Sigmoid colon (tissue), 7 donors: Measurements from ENCODE around the gene ANKDD1B. TPM values are rescaled to one million over a fixed set of nuclear protein-coding genes. Genes with fewer than 3 reads are reported as not detected.
"Not testable (repeated sequence)": the region's sequence is repeated elsewhere in the genome, so short reads cannot be mapped to it uniquely, and the experiment has no call there.

Experiments used
- DNase-seq: peaks from one replicate; pipeline ENCODE4 v3.0.0-alpha.2; 2019
- H3K27ac ChIP-seq, 4 donors: fragments of 200-600 bp; sonication (generic); one replicate each; pipeline ENCODE4 v1.5.1; 2016 to 2019; ENCODE audit warnings: mild to moderate bottlenecking in 1 of 4
- H3K27me3 ChIP-seq, 3 donors: fragments of 200-600 bp; sonication (generic); one replicate each; pipeline ENCODE4 v1.5.1; 2019; ENCODE audit warnings: mild to moderate bottlenecking in 1 of 3
- H3K36me3 ChIP-seq, 4 donors: fragments of 200-600 bp; sonication (generic); one replicate each; pipeline ENCODE4 v1.5.1; 2016 to 2019
- H3K4me1 ChIP-seq, 4 donors: fragments of 200-600 bp; sonication (generic); one replicate each; pipeline ENCODE4 v1.5.1; 2017 to 2019
- H3K4me3 ChIP-seq, 4 donors: fragments of 200-600 bp; sonication (generic); one replicate each; pipeline ENCODE4 v1.5.1; 2017 to 2019; ENCODE audit warnings: mild to moderate bottlenecking in 2 of 4, moderate library complexity in 1 of 4
- H3K9me3 ChIP-seq, 4 donors: fragments of 200-600 bp in 3 of 4; sonication (generic) in 3 of 4; one replicate each; pipeline versions ENCODE4 v1.5.1 to v1.6.1; 2013 to 2019
- EP300 ChIP-seq, 4 donors: sonication (generic); formaldehyde crosslinking; IDR thresholded peaks; one replicate each; pipeline ENCODE4 v1.6.1; 2017; ENCODE audit warnings: antibody characterized with exemption in 4 of 4
- POLR2A ChIP-seq, 2 donors: fragments of 450-650 bp; IDR thresholded peaks; one replicate each; pipeline ENCODE4 v1.6.1; 2016; ENCODE audit warnings: antibody characterized with exemption in 2 of 2, mild to moderate bottlenecking in 2 of 2, moderate library complexity in 2 of 2
- POLR2AphosphoS5 ChIP-seq, 4 donors: sonication (generic); formaldehyde crosslinking; IDR thresholded peaks; one replicate each; pipeline ENCODE4 v1.6.1; 2017; ENCODE audit warnings: antibody characterized with exemption in 4 of 4
- WGBS, 2 donors: extraction: QIAGEN DNeasy Blood & Tissue Kit; methylation state at CpG; one replicate each; pipeline ENCODE4 v1.1.7; 2013; 5-methylcytosine and 5-hydroxymethylcytosine counted together
- intact Hi-C: fragments of 100-400 bp; cut with DNase I; formaldehyde crosslinking; loops from one replicate; pipeline ENCODE4 v1.15.1; 2023
- polyA plus RNA-seq, 3 donors: library from polyadenylated mRNA; stranded (reverse); fragments of 200-250 nt; gene quantifications; one replicate each; pipeline ENCODE4 v1.2.3, GENCODE V29; 2013
- total RNA-seq, 4 donors: library from RNA; depleted of rRNA; stranded (reverse); fragments of >200 nt; gene quantifications; one replicate each; pipeline ENCODE4 v1.1.0, GENCODE V29; 2016
- TF ChIP-seq, protein P1 (sequence below), 4 experiments: fragments of 450-650 bp in 3 of 4; fragments of 200-600 bp in 1 of 4; IDR thresholded peaks; one replicate each; pipeline ENCODE4 v1.5.1; 2016 to 2019; ENCODE audit warnings: antibody characterized with exemption in 4 of 4, mild to moderate bottlenecking in 3 of 4, moderate library complexity in 2 of 4
- donor health status: healthy with polysubstance abuse.
- donor health status: Bipolar disorder and iron deficiency.
- donor health status: healthy.

The ANKDD1B gene
- total and polyA plus RNA-seq, 7 donors = 0.36 to 3.0 (median 1.8) TPM; not detected in 2

DNA sequence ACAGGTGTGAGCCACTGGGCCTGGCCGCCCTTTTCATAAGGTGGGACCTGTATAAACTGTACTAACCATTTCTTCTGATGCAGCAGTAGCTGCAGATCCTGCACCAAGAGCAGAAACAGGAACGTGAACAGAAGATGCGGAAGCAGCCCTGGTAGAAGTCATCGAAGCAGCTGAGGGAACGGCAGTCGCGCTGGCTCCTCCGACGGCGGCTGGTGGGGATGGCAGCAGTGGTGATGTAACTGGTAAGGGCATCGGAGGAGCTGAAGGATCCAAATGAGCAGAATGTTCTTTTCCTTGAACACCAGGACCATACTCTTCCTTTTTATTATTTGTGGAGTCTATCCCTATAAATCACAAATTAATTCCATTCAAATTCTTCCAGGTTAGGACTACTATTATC is 73.9 kb downstream of the ANKDD1B start:
- TF ChIP-seq POLR2AphosphoS5 (IDR thresholded peaks at IDR 0.05) (no peak), POLR2A (IDR thresholded peaks at IDR 0.05) (no peak), EP300 (IDR thresholded peaks at IDR 0.05) (no peak)
- TF ChIP-seq, protein P1, sequence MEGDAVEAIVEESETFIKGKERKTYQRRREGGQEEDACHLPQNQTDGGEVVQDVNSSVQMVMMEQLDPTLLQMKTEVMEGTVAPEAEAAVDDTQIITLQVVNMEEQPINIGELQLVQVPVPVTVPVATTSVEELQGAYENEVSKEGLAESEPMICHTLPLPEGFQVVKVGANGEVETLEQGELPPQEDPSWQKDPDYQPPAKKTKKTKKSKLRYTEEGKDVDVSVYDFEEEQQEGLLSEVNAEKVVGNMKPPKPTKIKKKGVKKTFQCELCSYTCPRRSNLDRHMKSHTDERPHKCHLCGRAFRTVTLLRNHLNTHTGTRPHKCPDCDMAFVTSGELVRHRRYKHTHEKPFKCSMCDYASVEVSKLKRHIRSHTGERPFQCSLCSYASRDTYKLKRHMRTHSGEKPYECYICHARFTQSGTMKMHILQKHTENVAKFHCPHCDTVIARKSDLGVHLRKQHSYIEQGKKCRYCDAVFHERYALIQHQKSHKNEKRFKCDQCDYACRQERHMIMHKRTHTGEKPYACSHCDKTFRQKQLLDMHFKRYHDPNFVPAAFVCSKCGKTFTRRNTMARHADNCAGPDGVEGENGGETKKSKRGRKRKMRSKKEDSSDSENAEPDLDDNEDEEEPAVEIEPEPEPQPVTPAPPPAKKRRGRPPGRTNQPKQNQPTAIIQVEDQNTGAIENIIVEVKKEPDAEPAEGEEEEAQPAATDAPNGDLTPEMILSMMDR (IDR thresholded peaks at IDR 0.05) = no peak
- Histone ChIP-seq H3K27me3 (no peaks in the 10 kb centered on the region), H3K27ac (no peak overlapping the region), H3K4me1 (peaks cover 0 to 19% (median 6%) of the 10 kb centered on the region in 4 donors), H3K9me3 (no peaks in the 10 kb centered on the region), H3K4me3 (no peak overlapping the region), H3K36me3 (peaks cover 0 to 38% (median 9%) of the 10 kb centered on the region in 4 donors)
- no peak for DNase-seq
- 97 to 98% methylated on average over 11 of the region's 11 CpGs for WGBS, 2 donors
- intact Hi-C loops = no loop called here

DNA sequence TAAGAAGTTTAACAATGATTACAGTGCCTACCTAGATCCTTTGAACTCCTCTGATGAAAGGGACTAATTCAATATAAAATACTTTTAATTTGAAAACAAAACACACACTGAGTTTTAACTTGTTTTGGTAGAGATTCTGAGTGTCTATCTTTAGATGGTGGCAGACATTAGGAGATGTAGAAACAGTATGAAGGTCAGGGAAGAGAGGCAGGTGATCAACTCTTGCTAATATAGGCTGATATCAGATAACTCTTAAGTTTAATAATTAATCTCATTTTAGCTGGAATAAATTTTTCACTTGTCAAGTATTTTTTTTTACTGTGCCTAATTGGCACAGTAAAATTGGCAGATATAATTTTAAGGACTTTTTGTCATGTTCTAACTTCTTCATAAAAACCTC is 75.2 kb downstream of the ANKDD1B start:
- TF ChIP-seq POLR2A (IDR thresholded peaks at IDR 0.05) (no peak), EP300 (IDR thresholded peaks at IDR 0.05) (no peak), POLR2AphosphoS5 (IDR thresholded peaks at IDR 0.05) (no peak)
- TF ChIP-seq, protein P1 (IDR thresholded peaks at IDR 0.05) = no peak
- peaks cover 0 to 43% (median 9%) of the 10 kb centered on the region in 4 donors for H3K36me3 ChIP-seq
- intact Hi-C loops = no loop called here
- H3K9me3 ChIP-seq = no peaks in the 10 kb centered on the region
- H3K27me3 ChIP-seq = no peaks in the 10 kb centered on the region
- DNase-seq = no peak
- H3K4me1 ChIP-seq = peaks cover 0 to 13% (median 6%) of the 10 kb centered on the region in 4 donors
- H3K4me3 ChIP-seq = no peak overlapping the region
- H3K27ac ChIP-seq = no peak overlapping the region

DNA sequence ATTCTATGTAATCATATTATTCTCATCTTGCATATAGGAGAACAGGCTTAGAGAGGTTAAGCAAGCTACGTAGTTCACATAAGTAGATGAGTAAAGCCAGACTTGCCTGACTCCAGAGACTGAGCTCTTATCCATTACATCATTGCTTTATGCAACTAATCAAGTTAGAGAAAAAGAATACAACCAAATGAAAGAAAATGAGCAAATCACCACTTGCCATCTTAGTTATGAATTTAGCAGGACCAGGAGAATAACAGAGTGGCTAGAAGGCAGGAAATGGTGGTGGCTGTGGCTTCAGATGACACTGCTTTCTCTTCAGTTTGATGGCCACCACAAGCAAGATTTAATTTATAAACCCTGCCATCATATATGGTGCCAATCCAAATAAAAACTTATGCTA is 79.4 kb downstream of the ANKDD1B start:
- no peaks in the 10 kb centered on the region for H3K9me3 ChIP-seq
- TF ChIP-seq POLR2A (IDR thresholded peaks at IDR 0.05) = no peak
- TF ChIP-seq POLR2AphosphoS5 (IDR thresholded peaks at IDR 0.05) = no peak
- TF ChIP-seq, protein P1 (IDR thresholded peaks at IDR 0.05) = no peak
- no peaks in the 10 kb centered on the region for H3K27me3 ChIP-seq
- H3K4me1 ChIP-seq = no peaks in the 10 kb centered on the region
- peaks cover 0 to 45% (median 13%) of the 10 kb centered on the region in 4 donors for H3K36me3 ChIP-seq
- no peak overlapping the region for H3K4me3 ChIP-seq
- WGBS, 2 donors = 94 to 95% methylated on average over 1 of the region's 1 CpG
- H3K27ac ChIP-seq = no peak overlapping the region
- intact Hi-C loops = no loop called here
- no peak for DNase-seq

DNA sequence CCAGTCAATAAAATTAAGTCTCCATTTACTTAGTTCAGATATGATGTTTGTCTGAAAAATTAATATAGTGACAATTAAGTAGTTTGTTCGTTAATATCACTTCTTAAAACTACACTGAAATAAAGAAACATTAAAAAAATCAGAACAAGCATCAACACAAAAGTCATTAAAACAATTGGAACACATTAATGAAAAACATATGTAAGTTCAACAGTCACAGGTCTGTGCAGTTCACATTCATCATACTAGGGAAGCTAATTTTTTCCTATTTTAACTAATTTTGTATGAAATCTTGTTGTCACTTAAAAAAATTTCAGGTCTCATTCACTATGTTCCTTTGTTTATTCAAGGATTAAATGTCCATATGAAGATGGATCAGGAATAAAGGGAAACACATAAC is 83.5 kb downstream of the ANKDD1B start:
- DNase-seq = no peak
- WGBS, 2 donors = 89 to 94% methylated on average over 1 of the region's 1 CpG
- TF ChIP-seq, protein P1 (IDR thresholded peaks at IDR 0.05) = no peak
- TF ChIP-seq POLR2A (IDR thresholded peaks at IDR 0.05) = no peak
- no peak for TF ChIP-seq EP300 (IDR thresholded peaks at IDR 0.05)
- TF ChIP-seq POLR2AphosphoS5 (IDR thresholded peaks at IDR 0.05) = no peak
- H3K36me3 ChIP-seq = peaks cover 0 to 26% (median 4%) of the 10 kb centered on the region in 4 donors
- H3K4me1 ChIP-seq = no peaks in the 10 kb centered on the region
- H3K27ac ChIP-seq = no peak overlapping the region
- intact Hi-C loops = no loop called here
- H3K4me3 ChIP-seq = no peak overlapping the region
- H3K27me3 ChIP-seq = no peaks in the 10 kb centered on the region
- no peaks in the 10 kb centered on the region for H3K9me3 ChIP-seq

DNA sequence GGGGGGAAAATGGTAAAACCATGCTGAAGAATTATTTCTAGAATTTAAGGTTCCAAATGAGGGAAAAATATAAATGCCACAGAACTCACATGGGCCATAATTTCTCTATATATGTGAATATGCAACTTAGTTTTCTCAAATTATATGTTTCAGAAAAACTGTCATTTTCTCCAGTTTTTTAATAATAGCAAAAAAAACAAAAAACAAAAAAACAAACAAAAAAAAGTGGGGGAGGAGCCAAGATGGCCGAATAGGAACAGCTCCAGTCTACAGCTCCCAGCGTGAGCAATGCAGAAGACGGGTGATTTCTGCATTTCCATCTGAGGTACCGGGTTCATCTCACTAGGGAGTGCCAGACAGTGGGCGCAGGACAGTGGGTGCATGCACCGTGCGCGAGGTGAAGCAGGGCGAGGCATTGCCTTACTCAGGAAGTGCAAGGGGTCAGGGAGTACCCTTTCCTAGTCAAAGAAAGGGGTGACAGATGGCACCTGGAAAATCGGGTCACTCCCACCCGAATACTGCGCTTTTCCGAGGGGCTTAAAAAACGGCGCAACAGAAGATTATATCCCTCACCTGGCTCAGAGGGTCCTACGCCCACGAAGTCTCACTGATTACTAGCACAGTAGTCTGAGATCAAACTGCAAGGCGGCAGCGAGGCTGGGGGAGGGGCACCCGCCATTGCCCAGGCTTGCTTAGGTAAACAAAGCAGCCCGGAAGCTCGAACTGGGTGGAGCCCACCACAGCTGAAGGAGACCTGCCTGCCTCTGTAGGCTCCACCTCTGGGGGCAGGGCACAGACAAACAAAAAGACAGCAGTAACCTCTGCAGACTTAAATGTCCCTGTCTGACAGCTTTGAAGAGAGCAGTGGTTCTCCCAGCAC is 84.5 kb downstream of the ANKDD1B start:
- DNase-seq, H3K4me3 ChIP-seq, H3K9me3 ChIP-seq, H3K4me1 ChIP-seq, intact Hi-C loops, H3K27ac ChIP-seq, H3K27me3 ChIP-seq: not testable (repeated sequence)
- WGBS, 2 donors = 89 to 93% methylated on average over 22 of the region's 22 CpGs
- H3K36me3 ChIP-seq = peaks cover 0 to 17% (median 4%) of the 10 kb centered on the region in 4 donors
